Measurements from ENCODE around the gene NAV2.
"Not testable (repeated sequence)": the region's sequence is repeated elsewhere in the genome, so short reads cannot be mapped to it uniquely, and the experiment has no call there.

Gene NAV2

GRCh38 chr11:20064961-20065405, 352.3 kb downstream of the NAV2 start:
- in situ Hi-C loops (cut with MboI; ENCODE audit: low sequenced_read_pairs): no loop called here

GRCh38 chr11:20065406-20065805, 352.8 kb downstream of the NAV2 start:
- in situ Hi-C loops (cut with MboI; ENCODE audit: low sequenced_read_pairs): no loop called here

GRCh38 chr11:20066013-20066782, 353.6 kb downstream of the NAV2 start:
- in situ Hi-C loops (cut with MboI; ENCODE audit: low sequenced_read_pairs): no loop called here

GRCh38 chr11:20066783-20067156, 354.1 kb downstream of the NAV2 start:
- in situ Hi-C loops (cut with MboI; ENCODE audit: low sequenced_read_pairs): no loop called here

GRCh38 chr11:20067665-20068064, 355.0 kb downstream of the NAV2 start:
- in situ Hi-C loops (cut with MboI; ENCODE audit: low sequenced_read_pairs): no loop called here

- in situ Hi-C loops (cut with MboI; ENCODE audit: low sequenced_read_pairs): no loop called here
Observed at GRCh38 chr11:20068691-20069090, 356.1 kb downstream of the NAV2 start.

- in situ Hi-C loops (cut with MboI; ENCODE audit: low sequenced_read_pairs): no loop called here
Observed at GRCh38 chr11:20070459-20070858, 357.8 kb downstream of the NAV2 start.

GRCh38 chr11:20075627-20076026, 363.0 kb downstream of the NAV2 start:
- in situ Hi-C loops (cut with MboI; ENCODE audit: low sequenced_read_pairs): no loop called here

GRCh38 chr11:20078846-20079245, 366.2 kb downstream of the NAV2 start:
- in situ Hi-C loops (cut with MboI; ENCODE audit: low sequenced_read_pairs): no loop called here

- in situ Hi-C loops (cut with MboI; ENCODE audit: low sequenced_read_pairs): no loop called here
Observed at GRCh38 chr11:20080032-20080685, 367.5 kb downstream of the NAV2 start.

GRCh38 chr11:20081336-20081735, 368.7 kb downstream of the NAV2 start:
- in situ Hi-C loops (cut with MboI; ENCODE audit: low sequenced_read_pairs): no loop called here

- in situ Hi-C loops (cut with MboI; ENCODE audit: low sequenced_read_pairs): not testable (repeated sequence)
Observed at GRCh38 chr11:20083877-20084276, 371.2 kb downstream of the NAV2 start.

- in situ Hi-C loops (cut with MboI; ENCODE audit: low sequenced_read_pairs): no loop called here
Observed at GRCh38 chr11:20084921-20085814, 372.5 kb downstream of the NAV2 start.

GRCh38 chr11:20085918-20086317, 373.3 kb downstream of the NAV2 start:
- in situ Hi-C loops (cut with MboI; ENCODE audit: low sequenced_read_pairs): no loop called here

GRCh38 chr11:20087118-20087521, 374.5 kb downstream of the NAV2 start:
- in situ Hi-C loops (cut with MboI; ENCODE audit: low sequenced_read_pairs): no loop called here

- in situ Hi-C loops (cut with MboI; ENCODE audit: low sequenced_read_pairs): no loop called here
Observed at GRCh38 chr11:20088397-20089225, 376.0 kb downstream of the NAV2 start.

GRCh38 chr11:20089367-20089766, 376.7 kb downstream of the NAV2 start:
- in situ Hi-C loops (cut with MboI; ENCODE audit: low sequenced_read_pairs): no loop called here

- in situ Hi-C loops (cut with MboI; ENCODE audit: low sequenced_read_pairs): no loop called here
Observed at GRCh38 chr11:20089796-20090653, 377.4 kb downstream of the NAV2 start.

- in situ Hi-C loops (cut with MboI; ENCODE audit: low sequenced_read_pairs): no loop called here
Observed at GRCh38 chr11:20090654-20091374, 378.2 kb downstream of the NAV2 start.
